HG03571 (cell line): ENCODE data around the gene FARP1.

Source experiments
- ATAC-seq: cut with Tn5 transposase; IDR thresholded peaks from one replicate; pipeline ENCODE4 v1.9.1; 2021; ENCODE audit not compliant: unreplicated experiment

Gene FARP1

GRCh38 chr13:98377635-98378378 lies 234.9 kb downstream of the FARP1 start:
- no peak for ATAC-seq

- ATAC-seq, result no peak
Measured at GRCh38 chr13:98384739-98385138, 241.8 kb downstream of the FARP1 start.

GRCh38 chr13:98385606-98386005 lies 242.7 kb downstream of the FARP1 start:
- no peak for ATAC-seq

GRCh38 chr13:98386637-98387036 lies 243.7 kb downstream of the FARP1 start:
- no peak for ATAC-seq

- ATAC-seq, result no peak
Measured at GRCh38 chr13:98389319-98389718, 246.4 kb downstream of the FARP1 start.

- no peak for ATAC-seq
Measured at GRCh38 chr13:98390086-98390715, 247.3 kb downstream of the FARP1 start.

- no peak for ATAC-seq
Measured at GRCh38 chr13:98393873-98394272, 251.0 kb downstream of the FARP1 start.

GRCh38 chr13:98394820-98395510 lies 252.1 kb downstream of the FARP1 start:
- ATAC-seq, result no peak

- ATAC-seq, result no peak
Measured at GRCh38 chr13:98396071-98396710, 253.3 kb downstream of the FARP1 start.

- no peak for ATAC-seq
Measured at GRCh38 chr13:98397221-98397620, 254.3 kb downstream of the FARP1 start.

- ATAC-seq, result no peak
Measured at GRCh38 chr13:98397861-98398260, 255.0 kb downstream of the FARP1 start.

GRCh38 chr13:98398581-98398980 lies 255.7 kb downstream of the FARP1 start:
- no peak for ATAC-seq

GRCh38 chr13:98399756-98400155 lies 256.9 kb downstream of the FARP1 start:
- ATAC-seq, result no peak

- no peak for ATAC-seq
Measured at GRCh38 chr13:98401934-98402333, 259.0 kb downstream of the FARP1 start.

- no peak for ATAC-seq
Measured at GRCh38 chr13:98403076-98403475, 260.2 kb downstream of the FARP1 start.

GRCh38 chr13:98405107-98405571 lies 262.2 kb downstream of the FARP1 start:
- no peak for ATAC-seq

- ATAC-seq, result no peak
Measured at GRCh38 chr13:98405690-98406344, 262.9 kb downstream of the FARP1 start.

- no peak for ATAC-seq
Measured at GRCh38 chr13:98406427-98406826, 263.5 kb downstream of the FARP1 start.

GRCh38 chr13:98406971-98407370 lies 264.1 kb downstream of the FARP1 start:
- ATAC-seq, result no peak

- no peak for ATAC-seq
Measured at GRCh38 chr13:98407575-98407974, 264.7 kb downstream of the FARP1 start.

- ATAC-seq, result no peak
Measured at GRCh38 chr13:98409281-98409680, 266.4 kb downstream of the FARP1 start.
